Measurements from ENCODE around the gene SLIT3. TPM values are rescaled to one million over a fixed set of nuclear protein-coding genes. Genes with fewer than 3 reads are reported as not detected.

Gene SLIT3
- total and polyA plus RNA-seq, 9 of the 15 experiments (the other 6 are each of a cell fraction or from before 2014, with no cell fraction given): 0.01 to 0.04 TPM; not detected in 7

DNA sequence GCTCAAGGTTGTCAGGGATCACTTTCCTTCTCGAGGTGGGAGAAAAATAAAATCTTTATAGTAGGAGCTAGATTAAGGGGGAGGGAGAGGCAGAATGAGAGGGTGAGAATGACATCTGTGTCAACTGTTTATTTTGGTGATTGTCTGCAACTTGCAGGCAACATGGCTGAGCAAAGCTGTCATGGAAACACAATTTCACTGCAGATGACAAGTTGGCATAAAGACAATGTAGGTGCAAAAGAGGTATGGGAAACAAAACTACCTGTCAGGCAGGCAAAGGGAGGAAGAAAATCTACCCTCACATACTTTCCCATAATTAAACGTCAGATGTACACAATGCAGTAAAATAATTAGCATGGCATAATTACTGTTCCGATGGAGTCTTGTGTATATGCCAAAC is 167.4 kb downstream of the SLIT3 start (continued):
- TF ChIP-seq, protein P1, sequence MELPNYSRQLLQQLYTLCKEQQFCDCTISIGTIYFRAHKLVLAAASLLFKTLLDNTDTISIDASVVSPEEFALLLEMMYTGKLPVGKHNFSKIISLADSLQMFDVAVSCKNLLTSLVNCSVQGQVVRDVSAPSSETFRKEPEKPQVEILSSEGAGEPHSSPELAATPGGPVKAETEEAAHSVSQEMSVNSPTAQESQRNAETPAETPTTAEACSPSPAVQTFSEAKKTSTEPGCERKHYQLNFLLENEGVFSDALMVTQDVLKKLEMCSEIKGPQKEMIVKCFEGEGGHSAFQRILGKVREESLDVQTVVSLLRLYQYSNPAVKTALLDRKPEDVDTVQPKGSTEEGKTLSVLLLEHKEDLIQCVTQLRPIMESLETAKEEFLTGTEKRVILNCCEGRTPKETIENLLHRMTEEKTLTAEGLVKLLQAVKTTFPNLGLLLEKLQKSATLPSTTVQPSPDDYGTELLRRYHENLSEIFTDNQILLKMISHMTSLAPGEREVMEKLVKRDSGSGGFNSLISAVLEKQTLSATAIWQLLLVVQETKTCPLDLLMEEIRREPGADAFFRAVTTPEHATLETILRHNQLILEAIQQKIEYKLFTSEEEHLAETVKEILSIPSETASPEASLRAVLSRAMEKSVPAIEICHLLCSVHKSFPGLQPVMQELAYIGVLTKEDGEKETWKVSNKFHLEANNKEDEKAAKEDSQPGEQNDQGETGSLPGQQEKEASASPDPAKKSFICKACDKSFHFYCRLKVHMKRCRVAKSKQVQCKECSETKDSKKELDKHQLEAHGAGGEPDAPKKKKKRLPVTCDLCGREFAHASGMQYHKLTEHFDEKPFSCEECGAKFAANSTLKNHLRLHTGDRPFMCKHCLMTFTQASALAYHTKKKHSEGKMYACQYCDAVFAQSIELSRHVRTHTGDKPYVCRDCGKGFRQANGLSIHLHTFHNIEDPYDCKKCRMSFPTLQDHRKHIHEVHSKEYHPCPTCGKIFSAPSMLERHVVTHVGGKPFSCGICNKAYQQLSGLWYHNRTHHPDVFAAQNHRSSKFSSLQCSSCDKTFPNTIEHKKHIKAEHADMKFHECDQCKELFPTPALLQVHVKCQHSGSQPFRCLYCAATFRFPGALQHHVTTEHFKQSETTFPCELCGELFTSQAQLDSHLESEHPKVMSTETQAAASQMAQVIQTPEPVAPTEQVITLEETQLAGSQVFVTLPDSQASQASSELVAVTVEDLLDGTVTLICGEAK (IDR thresholded peaks at IDR 0.05): no peak
- TF ChIP-seq, protein P1 (CRISPR knock-in tag; IDR thresholded peaks at IDR 0.05): no peak
- no peak for TF ChIP-seq LEF1 (IDR thresholded peaks at IDR 0.05)
- no peak for TF ChIP-seq NCOA2 (IDR thresholded peaks at IDR 0.05; ENCODE audit: partially characterized antibody in 2 of 2)
- TF ChIP-seq, protein P2, sequence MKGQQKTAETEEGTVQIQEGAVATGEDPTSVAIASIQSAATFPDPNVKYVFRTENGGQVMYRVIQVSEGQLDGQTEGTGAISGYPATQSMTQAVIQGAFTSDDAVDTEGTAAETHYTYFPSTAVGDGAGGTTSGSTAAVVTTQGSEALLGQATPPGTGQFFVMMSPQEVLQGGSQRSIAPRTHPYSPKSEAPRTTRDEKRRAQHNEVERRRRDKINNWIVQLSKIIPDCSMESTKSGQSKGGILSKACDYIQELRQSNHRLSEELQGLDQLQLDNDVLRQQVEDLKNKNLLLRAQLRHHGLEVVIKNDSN (CRISPR knock-in tag; IDR thresholded peaks at IDR 0.05): no peak
- no peak for TF ChIP-seq ZC3H8 (IDR thresholded peaks at IDR 0.05)
- no peak for TF ChIP-seq CC2D1A (IDR thresholded peaks at IDR 0.05)
